ENCODE results near the gene IMMP2L.

DNA sequence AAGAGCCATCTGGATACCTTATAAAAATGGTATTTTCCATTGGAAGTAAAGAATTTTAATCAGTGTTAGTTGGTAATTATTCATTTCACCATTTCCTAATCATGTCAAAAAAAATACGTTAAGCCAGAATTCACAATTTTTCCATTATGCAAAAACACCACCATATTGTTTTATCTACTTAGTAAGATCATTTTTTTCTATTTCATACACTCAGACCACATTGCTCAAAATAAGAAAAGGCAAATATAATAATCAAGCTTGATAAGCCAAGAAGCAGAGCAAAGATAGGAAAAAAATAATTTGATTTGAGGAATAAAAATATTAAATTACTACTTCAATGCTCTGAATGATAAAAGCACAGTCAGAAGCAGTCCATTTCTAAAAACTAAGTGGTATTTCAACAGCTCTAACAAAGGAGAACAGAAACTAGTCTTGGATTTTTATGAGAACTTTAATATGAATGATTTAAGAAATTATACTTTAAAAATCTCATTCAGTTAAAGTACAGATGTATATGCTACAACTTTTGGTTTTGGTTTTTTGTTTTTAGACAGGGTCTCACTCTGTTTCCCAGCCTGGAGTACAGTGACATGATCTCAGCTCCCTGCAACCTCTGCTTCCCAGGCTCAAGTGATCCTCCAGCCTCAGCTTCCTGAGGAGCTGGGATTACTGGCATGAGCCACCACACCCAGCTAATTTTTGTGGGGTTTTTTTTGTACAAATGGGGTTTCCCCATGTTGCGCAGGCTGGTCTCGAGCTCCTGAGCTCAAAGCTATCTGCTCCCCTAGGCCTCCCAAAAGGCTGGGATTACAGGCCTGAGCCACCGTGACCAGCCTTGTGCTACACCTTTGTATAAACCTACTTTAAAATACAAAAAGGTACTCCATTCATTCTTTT lies 424.7 kb downstream of the IMMP2L start:
- no peak for TF ChIP-seq POLR2A (IDR thresholded peaks at IDR 0.05; ENCODE audit: low read length)
- no peak for TF ChIP-seq CHD4 (IDR thresholded peaks at IDR 0.05; ENCODE audit: borderline replicate concordance)
- no peak for TF ChIP-seq CBX8 (IDR thresholded peaks at IDR 0.05)
- TF ChIP-seq, protein P1, sequence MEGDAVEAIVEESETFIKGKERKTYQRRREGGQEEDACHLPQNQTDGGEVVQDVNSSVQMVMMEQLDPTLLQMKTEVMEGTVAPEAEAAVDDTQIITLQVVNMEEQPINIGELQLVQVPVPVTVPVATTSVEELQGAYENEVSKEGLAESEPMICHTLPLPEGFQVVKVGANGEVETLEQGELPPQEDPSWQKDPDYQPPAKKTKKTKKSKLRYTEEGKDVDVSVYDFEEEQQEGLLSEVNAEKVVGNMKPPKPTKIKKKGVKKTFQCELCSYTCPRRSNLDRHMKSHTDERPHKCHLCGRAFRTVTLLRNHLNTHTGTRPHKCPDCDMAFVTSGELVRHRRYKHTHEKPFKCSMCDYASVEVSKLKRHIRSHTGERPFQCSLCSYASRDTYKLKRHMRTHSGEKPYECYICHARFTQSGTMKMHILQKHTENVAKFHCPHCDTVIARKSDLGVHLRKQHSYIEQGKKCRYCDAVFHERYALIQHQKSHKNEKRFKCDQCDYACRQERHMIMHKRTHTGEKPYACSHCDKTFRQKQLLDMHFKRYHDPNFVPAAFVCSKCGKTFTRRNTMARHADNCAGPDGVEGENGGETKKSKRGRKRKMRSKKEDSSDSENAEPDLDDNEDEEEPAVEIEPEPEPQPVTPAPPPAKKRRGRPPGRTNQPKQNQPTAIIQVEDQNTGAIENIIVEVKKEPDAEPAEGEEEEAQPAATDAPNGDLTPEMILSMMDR (IDR thresholded peaks at IDR 0.05), result no peak
- TF ChIP-seq, protein P2, sequence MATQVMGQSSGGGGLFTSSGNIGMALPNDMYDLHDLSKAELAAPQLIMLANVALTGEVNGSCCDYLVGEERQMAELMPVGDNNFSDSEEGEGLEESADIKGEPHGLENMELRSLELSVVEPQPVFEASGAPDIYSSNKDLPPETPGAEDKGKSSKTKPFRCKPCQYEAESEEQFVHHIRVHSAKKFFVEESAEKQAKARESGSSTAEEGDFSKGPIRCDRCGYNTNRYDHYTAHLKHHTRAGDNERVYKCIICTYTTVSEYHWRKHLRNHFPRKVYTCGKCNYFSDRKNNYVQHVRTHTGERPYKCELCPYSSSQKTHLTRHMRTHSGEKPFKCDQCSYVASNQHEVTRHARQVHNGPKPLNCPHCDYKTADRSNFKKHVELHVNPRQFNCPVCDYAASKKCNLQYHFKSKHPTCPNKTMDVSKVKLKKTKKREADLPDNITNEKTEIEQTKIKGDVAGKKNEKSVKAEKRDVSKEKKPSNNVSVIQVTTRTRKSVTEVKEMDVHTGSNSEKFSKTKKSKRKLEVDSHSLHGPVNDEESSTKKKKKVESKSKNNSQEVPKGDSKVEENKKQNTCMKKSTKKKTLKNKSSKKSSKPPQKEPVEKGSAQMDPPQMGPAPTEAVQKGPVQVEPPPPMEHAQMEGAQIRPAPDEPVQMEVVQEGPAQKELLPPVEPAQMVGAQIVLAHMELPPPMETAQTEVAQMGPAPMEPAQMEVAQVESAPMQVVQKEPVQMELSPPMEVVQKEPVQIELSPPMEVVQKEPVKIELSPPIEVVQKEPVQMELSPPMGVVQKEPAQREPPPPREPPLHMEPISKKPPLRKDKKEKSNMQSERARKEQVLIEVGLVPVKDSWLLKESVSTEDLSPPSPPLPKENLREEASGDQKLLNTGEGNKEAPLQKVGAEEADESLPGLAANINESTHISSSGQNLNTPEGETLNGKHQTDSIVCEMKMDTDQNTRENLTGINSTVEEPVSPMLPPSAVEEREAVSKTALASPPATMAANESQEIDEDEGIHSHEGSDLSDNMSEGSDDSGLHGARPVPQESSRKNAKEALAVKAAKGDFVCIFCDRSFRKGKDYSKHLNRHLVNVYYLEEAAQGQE (IDR thresholded peaks at IDR 0.05), result no peak
- no peak for TF ChIP-seq HDAC2 (IDR thresholded peaks at IDR 0.05)
- no peak for TF ChIP-seq RAD21 (conservative IDR thresholded peaks at IDR 0.05 in 1 of 2, IDR thresholded peaks at IDR 0.05 in 1 of 2)
- TF ChIP-seq, protein P3, sequence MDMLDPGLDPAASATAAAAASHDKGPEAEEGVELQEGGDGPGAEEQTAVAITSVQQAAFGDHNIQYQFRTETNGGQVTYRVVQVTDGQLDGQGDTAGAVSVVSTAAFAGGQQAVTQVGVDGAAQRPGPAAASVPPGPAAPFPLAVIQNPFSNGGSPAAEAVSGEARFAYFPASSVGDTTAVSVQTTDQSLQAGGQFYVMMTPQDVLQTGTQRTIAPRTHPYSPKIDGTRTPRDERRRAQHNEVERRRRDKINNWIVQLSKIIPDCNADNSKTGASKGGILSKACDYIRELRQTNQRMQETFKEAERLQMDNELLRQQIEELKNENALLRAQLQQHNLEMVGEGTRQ (IDR thresholded peaks at IDR 0.05), result no peak
- no peak for TF ChIP-seq ZFP36 (IDR thresholded peaks at IDR 0.05; ENCODE audit: borderline replicate concordance, partially characterized antibody)
- no peak for TF ChIP-seq RNF2 (IDR thresholded peaks at IDR 0.05; ENCODE audit: borderline replicate concordance, low read depth)
- TF ChIP-seq RFX5 (IDR thresholded peaks at IDR 0.05), result no peak
- TF ChIP-seq ZNF302 (CRISPR knock-in tag; IDR thresholded peaks at IDR 0.05), result no peak
- no peak for TF ChIP-seq MYC (IDR thresholded peaks at IDR 0.05; ENCODE audit: borderline replicate concordance, low read length)
- no peak for TF ChIP-seq ELK1 (IDR thresholded peaks at IDR 0.05; ENCODE audit: low read depth, low read length)

Data from A549 (cell line).